Lung (tissue), 12 donors: ENCODE measurements around the gene HMCN2. TPM values are rescaled to one million over a fixed set of nuclear protein-coding genes. Genes with fewer than 3 reads are reported as not detected.
A peak's percentile ranks its signal among the peaks of the same experiment; 100 is the strongest.

Experiments
- ATAC-seq: fragments of 200-7000 bp; cut with Tn5 transposase; one replicate; pipeline ENCODE4 v1.9.1; 2020; ENCODE audit warnings: moderate number of reproducible peaks; ENCODE audit not compliant: insufficient read depth, low FRiP score
- DNase-seq, 3 donors: peaks; one replicate each; pipeline ENCODE4 v3.0.0-alpha.2; 2013 to 2017
- H3K27ac ChIP-seq, 2 donors: one replicate each; pipeline ENCODE4 v1.5.1; 2013; ENCODE audit warnings: mild to moderate bottlenecking in 2 of 2, moderate library complexity in 2 of 2, control low read depth in 1 of 2, inconsistent platforms in 1 of 2, low read depth in 1 of 2, low read length in 1 of 2
- H3K27me3 ChIP-seq, 3 donors: one replicate each; pipeline ENCODE4 v1.5.1; 2013; ENCODE audit warnings: low read length in 2 of 3; ENCODE audit not compliant: control insufficient read depth in 3 of 3, insufficient read depth in 3 of 3
- H3K36me3 ChIP-seq, 4 donors: one replicate each; pipeline ENCODE4 v1.5.1; 2013; ENCODE audit warnings: low read length in 4 of 4, mild to moderate bottlenecking in 1 of 4, moderate library complexity in 1 of 4; ENCODE audit not compliant: control insufficient read depth in 4 of 4, insufficient read depth in 4 of 4
- H3K4me1 ChIP-seq, 5 donors: one replicate each; pipeline ENCODE4 v1.5.1; 2013; ENCODE audit warnings: low read length in 5 of 5, mild to moderate bottlenecking in 2 of 5, moderate library complexity in 1 of 5; ENCODE audit not compliant: control insufficient read depth in 5 of 5, insufficient read depth in 5 of 5
- H3K4me3 ChIP-seq: one replicate; pipeline ENCODE4 v1.5.1; 2013; ENCODE audit warnings: mild to moderate bottlenecking, control low read depth, moderate library complexity
- H3K9ac ChIP-seq, 2 donors: one replicate each; pipeline ENCODE4 v1.5.1; 2013; ENCODE audit warnings: low read length in 2 of 2, control low read depth in 1 of 2; ENCODE audit not compliant: insufficient read depth in 1 of 2
- H3K9me3 ChIP-seq, 4 donors: one replicate each; pipeline ENCODE4 v1.5.1; 2013; ENCODE audit warnings: low read length in 3 of 4, mild to moderate bottlenecking in 1 of 4, moderate library complexity in 1 of 4; ENCODE audit not compliant: control insufficient read depth in 4 of 4, insufficient read depth in 3 of 4
- CTCF ChIP-seq: IDR thresholded peaks from 2 replicates; pipeline ENCODE4 v1.5.1; 2012; ENCODE audit warnings: mild to moderate bottlenecking; ENCODE audit errors: control extremely low read depth, extremely low read depth
- WGBS, 2 donors: extraction: QIAGEN DNeasy Blood & Tissue Kit; methylation state at CpG; one replicate each; pipeline ENCODE4 v1.1.7; 2013; 5-methylcytosine and 5-hydroxymethylcytosine counted together
- polyA plus RNA-seq, 2 donors: library from polyadenylated mRNA; stranded (reverse); fragments of 200-250 nt; gene quantifications; one replicate each; pipeline ENCODE4 v1.2.1, GENCODE V29; 2013
- total RNA-seq, 2 donors: library from RNA; depleted of rRNA in 1 of 2; stranded (reverse); fragments of >200 nt in 1 of 2; gene quantifications; one replicate each; pipeline ENCODE4 v1.2.1, GENCODE V29; 2014 to 2021
- donor health status: control.
- donor health status: control.
- donor health status: Bipolar disorder and iron deficiency.
- donor health status: healthy.
- donor health status: DM: yes; HTN: yes; CAD: no.

HMCN2 gene
- total and polyA plus RNA-seq, 4 donors, result 2.1 to 5.2 (median 3.7) TPM

GRCh38 chr9:130320723-130321481 lies 55.3 kb downstream of the HMCN2 start:
- no peak for TF ChIP-seq CTCF
- H3K36me3 ChIP-seq, result peaks cover 0 to 2% (median 0%) of the 10 kb centered on the region in 4 donors
- WGBS, 2 donors, result 34 to 51% methylated on average over 28 to 29 of the region's 29 CpGs

GRCh38 chr9:130321539-130321938 lies 56.0 kb downstream of the HMCN2 start:
- H3K4me1 ChIP-seq, result peaks cover 0 to 2% (median 0%) of the 10 kb centered on the region in 5 donors
- peaks cover 0 to 65% (median 26%) of the 10 kb centered on the region in 3 donors for H3K27me3 ChIP-seq
- no peak overlapping the region for H3K4me3 ChIP-seq
- no peak for DNase-seq
- H3K9me3 ChIP-seq, result peaks cover 0 to 6% (median 0%) of the 10 kb centered on the region in 4 donors
- WGBS, 2 donors, result 73 to 87% methylated on average over 14 of the region's 14 CpGs
- no peak overlapping the region for H3K27ac ChIP-seq
- no peak for ATAC-seq
- H3K36me3 ChIP-seq, result peaks cover 0 to 4% (median 0%) of the 10 kb centered on the region in 4 donors
- TF ChIP-seq CTCF, result no peak
- no peak overlapping the region for H3K9ac ChIP-seq

More at GRCh38 chr9:130320723-130321481, 55.3 kb downstream of the HMCN2 start:
- DNase-seq (no peak), ATAC-seq (peak; percentile 7)
- Histone ChIP-seq H3K27me3 (peaks cover 0 to 62% (median 24%) of the 10 kb centered on the region in 3 donors), H3K4me1 (peaks cover 0 to 2% (median 0%) of the 10 kb centered on the region in 5 donors), H3K9me3 (peaks cover 0 to 5% (median 0%) of the 10 kb centered on the region in 4 donors), H3K9ac (no peak overlapping the region), H3K27ac (no peak overlapping the region), H3K4me3 (no peak overlapping the region)

GRCh38 chr9:130323051-130323745 lies 57.6 kb downstream of the HMCN2 start:
- H3K9me3 ChIP-seq, result peaks cover 0 to 6% (median 0%) of the 10 kb centered on the region in 4 donors
- DNase-seq (no peak), ATAC-seq (no peak)
- no peak for TF ChIP-seq CTCF
- 75 to 87% methylated on average over 10 of the region's 10 CpGs for WGBS, 2 donors
- no peak overlapping the region for H3K9ac ChIP-seq
- peaks cover 0 to 4% (median 0%) of the 10 kb centered on the region in 4 donors for H3K36me3 ChIP-seq
- H3K27me3 ChIP-seq, result peaks cover 0 to 71% (median 32%) of the 10 kb centered on the region in 3 donors
- no peak overlapping the region for H3K27ac ChIP-seq
- no peak overlapping the region for H3K4me3 ChIP-seq
- peaks cover 0 to 7% (median 0%) of the 10 kb centered on the region in 5 donors for H3K4me1 ChIP-seq
